B cell (primary cell): ENCODE data around the gene ZNF317. TPM values are rescaled to one million over a fixed set of nuclear protein-coding genes. Genes with fewer than 3 reads are reported as not detected.

ENCODE experiments used
- ATAC-seq: fragments of 200-7000 bp; cut with Tn5 transposase; one replicate; pipeline ENCODE4 v1.10.0; 2021; ENCODE audit warnings: low read depth, mild to moderate bottlenecking, moderate number of reproducible peaks, moderate library complexity
- CTCF ChIA-PET: fragments of 350-600 bp; sonication (Branson Sonifier 250); formaldehyde crosslinking; loops from one replicate; lab custom pipeline; 2021; ENCODE audit warnings: antibody characterized with exemption, inconsistent platforms; lab: Charles Lee
- POLR2A ChIA-PET: fragments of 350-600 bp; sonication (Branson Sonifier 250); formaldehyde crosslinking; loops from one replicate; lab custom pipeline; 2021; ENCODE audit warnings: antibody characterized with exemption; lab: Charles Lee
- DNase-seq: peaks from one replicate; pipeline ENCODE4 v3.0.0; 2013
- H2AFZ ChIP-seq: 2 replicates; pipeline ENCODE4 v1.6.1; 2012; ENCODE audit warnings: mild to moderate bottlenecking, low read depth, low read length; ENCODE audit not compliant: insufficient read depth, poor library complexity, severe bottlenecking
- H3K27ac ChIP-seq, 2 donors: 1 replicate in 1 of 2; 2 replicates in 1 of 2; pipeline ENCODE4 v1.5.1; 2012 to 2013; ENCODE audit warnings: low read length in 2 of 2, mild to moderate bottlenecking in 2 of 2, moderate library complexity in 1 of 2
- H3K27me3 ChIP-seq, 4 experiments: fragments of 200-600 bp in 1 of 4; sonication (generic) in 1 of 4; replicated peaks in 1 of 4; 1 replicate in 2 of 4; 2 replicates in 2 of 4; pipeline versions ENCODE4 v1.6.1 to v1.7.0; 2013 to 2016; ENCODE audit warnings: low read length in 3 of 4, mild to moderate bottlenecking in 2 of 4, mixed read lengths in 1 of 4, moderate library complexity in 1 of 4; ENCODE audit not compliant: insufficient read depth in 4 of 4, control insufficient read depth in 3 of 4; ENCODE audit errors: control extremely low read depth in 1 of 4
- H3K36me3 ChIP-seq, 2 experiments: replicated peaks in 1 of 2; 1 replicate in 1 of 2; 2 replicates in 1 of 2; pipeline versions ENCODE4 v1.6.1 to v1.7.1; 2013; ENCODE audit warnings: low read length in 1 of 2; ENCODE audit not compliant: insufficient read depth in 2 of 2, control insufficient read depth in 1 of 2; ENCODE audit errors: control extremely low read depth in 1 of 2, extremely low read depth in 1 of 2
- H3K4me1 ChIP-seq, 2 donors: fragments of 200-600 bp in 1 of 2; sonication (generic) in 1 of 2; 1 replicate in 1 of 2; 2 replicates in 1 of 2; pipeline versions ENCODE4 v1.5.1 to v1.6.1; 2013 to 2017; ENCODE audit warnings: low read length in 2 of 2; ENCODE audit not compliant: control insufficient read depth in 2 of 2, insufficient read depth in 2 of 2
- H3K4me2 ChIP-seq: replicated peaks from 2 replicates; pipeline ENCODE3; 2012; ENCODE audit warnings: mild to moderate bottlenecking, low read depth, low read length; ENCODE audit not compliant: poor library complexity, severe bottlenecking
- H3K4me3 ChIP-seq, 5 experiments: fragments of 200-600 bp in 1 of 5; sonication (generic) in 1 of 5; 1 replicate in 3 of 5; 2 replicates in 2 of 5; pipeline versions ENCODE4 v1.5.1 to v1.7.0; 2011 to 2016; ENCODE audit warnings: low read length in 4 of 5, mild to moderate bottlenecking in 4 of 5, low read depth in 2 of 5, control low read depth in 1 of 5, moderate library complexity in 1 of 5; ENCODE audit not compliant: insufficient read depth in 1 of 5; ENCODE audit errors: control extremely low read depth in 1 of 5, extremely low read depth in 1 of 5
- H3K79me2 ChIP-seq: fragments of 200-600 bp; sonication (generic); one replicate; pipeline ENCODE4 v1.6.0; 2016; ENCODE audit warnings: low read length; ENCODE audit not compliant: control insufficient read depth, insufficient read depth
- H3K9ac ChIP-seq: fragments of 200-600 bp; sonication (generic); 2 replicates; pipeline ENCODE4 v1.6.1; 2017; ENCODE audit warnings: mild to moderate bottlenecking, low read length, moderate library complexity
- H3K9me3 ChIP-seq, 3 donors: one replicate each; pipeline versions ENCODE4 v1.6.1 to v1.7.1; 2013; ENCODE audit warnings: low read length in 2 of 3; ENCODE audit not compliant: control insufficient read depth in 2 of 3, insufficient read depth in 1 of 3; ENCODE audit errors: control extremely low read depth in 1 of 3
- H4K20me1 ChIP-seq: 2 replicates; pipeline ENCODE4 v1.6.0; 2012; ENCODE audit warnings: mild to moderate bottlenecking, low read length; ENCODE audit not compliant: insufficient read depth, control insufficient read depth, poor library complexity, severe bottlenecking
- H3K27ac Mint-ChIP-seq: one replicate; pipeline ENCODE4 v1.8.0; 2021; ENCODE audit warnings: mixed read lengths
- H3K27me3 Mint-ChIP-seq: one replicate; pipeline ENCODE4 v1.8.0; 2021; ENCODE audit warnings: mixed read lengths
- H3K4me1 Mint-ChIP-seq: one replicate; pipeline ENCODE4 v1.8.0; 2021; ENCODE audit warnings: mixed read lengths
- H3K4me3 Mint-ChIP-seq: one replicate; pipeline ENCODE4 v1.8.0; 2021; ENCODE audit warnings: mixed read lengths
- H3K9me3 Mint-ChIP-seq: one replicate; pipeline ENCODE4 v1.8.0; 2022; ENCODE audit warnings: mixed read lengths; ENCODE audit not compliant: insufficient read depth
- CTCF ChIP-seq: fragments of 200-600 bp; IDR thresholded peaks from one replicate; pipeline ENCODE4 v1.8.0; 2022; ENCODE audit warnings: antibody characterized with exemption, mild to moderate bottlenecking
- EZH2 ChIP-seq: IDR thresholded peaks from 2 replicates; pipeline ENCODE4 v1.6.1; 2012; ENCODE audit warnings: borderline replicate concordance, low read depth, mild to moderate bottlenecking, moderate library complexity, low read length; ENCODE audit not compliant: insufficient read depth, poor library complexity, severe bottlenecking
- WGBS: methylation state at CpG from one replicate; pipeline ENCODE4 v1.1.5; 2013; ENCODE audit warnings: missing lambda C conversion rate; ENCODE audit not compliant: insufficient coverage; 5-methylcytosine and 5-hydroxymethylcytosine counted together
- intact Hi-C: fragments of 100-400 bp; cut with micrococcal nuclease; formaldehyde crosslinking; loops from one replicate; pipeline ENCODE4 v1.10.0; 2022
- polyA plus RNA-seq: library from polyadenylated mRNA; depleted of rRNA; stranded (reverse); fragments of >200 nt; gene quantifications from 2 replicates; pipeline ENCODE4 v1.2.3, GENCODE V29; 2012
- total RNA-seq, 2 donors: library from RNA; stranded (reverse); fragments of 120-200 nt in 1 of 2; gene quantifications; 1 replicate in 1 of 2; 2 replicates in 1 of 2; pipeline versions ENCODE4 v1.2.3 to v1.2.4, GENCODE V29; 2013 to 2022

ZNF317 gene
- total and polyA plus RNA-seq, 2 donors (not counting 1 experiment from before 2014, with no cell fraction given): 31.6 to 65.2 TPM

- Mint-ChIP-seq H3K4me3 (peak overlapping the region; percentile 64), H3K27me3 (no peaks in the 10 kb centered on the region), H3K9me3 (peaks cover 6% of the 10 kb centered on the region), H3K4me1 (peaks cover 52% of the 10 kb centered on the region), H3K27ac (peak overlapping the region; percentile 84)
- Histone ChIP-seq H3K9ac (peak overlapping the region; percentile 36), H3K79me2 (peaks cover 87% of the 10 kb centered on the region), H4K20me1 (peaks cover 24% of the 10 kb centered on the region), H3K4me2 (peak overlapping the region; percentile 61), H3K27ac (peak overlapping the region; percentile 51 to 72), H3K4me1 (peaks cover 27 to 29% of the 10 kb centered on the region in 2 donors), H3K36me3 (peaks cover 4 to 52% of the 10 kb centered on the region in 2 experiments), H3K27me3 (no peaks in the 10 kb centered on the region), H2AFZ (no peak overlapping the region), H3K4me3 (no peak overlapping the region), H3K9me3 (peaks cover 2 to 36% (median 7%) of the 10 kb centered on the region in 3 donors)
- ATAC-seq (no peak), DNase-seq (no peak)
- intact Hi-C loops: no loop called here
- POLR2A ChIA-PET: no interaction called here
- TF ChIP-seq EZH2 (no peak), CTCF (no peak)
- CTCF ChIA-PET: no interaction called here
- WGBS: 100% methylated on average over 2 of the region's 4 CpGs
Measured at GRCh38 chr19:9155591-9155990, 15.4 kb downstream of the ZNF317 start.

GRCh38 chr19:9156304-9156703 is 16.1 kb downstream of the ZNF317 start:
- Histone ChIP-seq H3K4me2 (peak overlapping the region; percentile 61), H3K27me3 (no peaks in the 10 kb centered on the region), H3K36me3 (peaks cover 4 to 57% of the 10 kb centered on the region in 2 experiments), H3K79me2 (peaks cover 84% of the 10 kb centered on the region), H3K4me3 (peak overlapping the region in 3 of 5 experiments; percentile 5 to 35 (median 11)), H3K27ac (peak overlapping the region; percentile 51 to 72), H3K9me3 (peaks cover 2 to 43% (median 11%) of the 10 kb centered on the region in 3 donors), H3K9ac (peak overlapping the region; percentile 36), H3K4me1 (peaks cover 27 to 29% of the 10 kb centered on the region in 2 donors), H4K20me1 (peaks cover 17% of the 10 kb centered on the region), H2AFZ (no peak overlapping the region)
- H3K27me3 Mint-ChIP-seq: no peaks in the 10 kb centered on the region
- intact Hi-C loops: no loop called here
- TF ChIP-seq CTCF (no peak), EZH2 (no peak)
- DNase-seq (no peak), ATAC-seq (no peak)
- 14% methylated on average over 1 of the region's 1 CpG for WGBS
- peak overlapping the region; percentile 64 for H3K4me3 Mint-ChIP-seq
- peaks cover 46% of the 10 kb centered on the region for H3K4me1 Mint-ChIP-seq
- H3K27ac Mint-ChIP-seq: peak overlapping the region; percentile 84
- peaks cover 1% of the 10 kb centered on the region for H3K9me3 Mint-ChIP-seq
- POLR2A ChIA-PET: no interaction called here
- CTCF ChIA-PET: no interaction called here
